Transverse colon (tissue), 4 donors: ENCODE data around the gene EIF4EBP2. TPM values are rescaled to one million over a fixed set of nuclear protein-coding genes. Genes with fewer than 3 reads are reported as not detected.

Source experiments
- DNase-seq: peaks from one replicate; pipeline ENCODE4 v3.0.0-alpha.2; 2019
- H3K27ac ChIP-seq, 4 donors: fragments of 200-600 bp; sonication (generic); 2 replicates each; pipeline ENCODE4 v1.5.1; 2016 to 2018; ENCODE audit warnings: inconsistent platforms in 4 of 4
- H3K27me3 ChIP-seq: fragments of 200-600 bp; sonication (generic); 2 replicates; pipeline ENCODE4 v1.5.1; 2017; ENCODE audit warnings: inconsistent platforms
- H3K36me3 ChIP-seq, 4 donors: fragments of 200-600 bp; sonication (generic); 2 replicates each; pipeline ENCODE4 v1.5.1; 2017 to 2019; ENCODE audit warnings: inconsistent platforms in 4 of 4
- H3K4me1 ChIP-seq, 4 donors: fragments of 200-600 bp; sonication (generic); 2 replicates each; pipeline ENCODE4 v1.5.1; 2017 to 2020; ENCODE audit warnings: inconsistent platforms in 4 of 4
- H3K4me3 ChIP-seq, 4 donors: fragments of 200-600 bp; sonication (generic); 1 replicate in 1 of 4; 2 replicates in 3 of 4; pipeline versions ENCODE4 v1.5.1 to v1.6.1; 2017 to 2019; ENCODE audit warnings: inconsistent platforms in 4 of 4
- H3K9me3 ChIP-seq, 2 donors: fragments of 200-600 bp; sonication (generic); 2 replicates each; pipeline ENCODE4 v1.5.1; 2017 to 2019; ENCODE audit warnings: inconsistent platforms in 2 of 2
- CTCF ChIP-seq, 5 experiments: fragments of 200-600 bp in 3 of 5; fragments of 450-650 bp in 2 of 5; sonication (generic) in 3 of 5; IDR thresholded peaks; 1 replicate in 2 of 5; 2 replicates in 3 of 5; pipeline ENCODE4 v1.5.1; 2016 to 2017; ENCODE audit warnings: antibody characterized with exemption in 5 of 5, inconsistent platforms in 3 of 5, mild to moderate bottlenecking in 2 of 5, moderate library complexity in 1 of 5
- EP300 ChIP-seq: sonication (generic); formaldehyde crosslinking; IDR thresholded peaks from one replicate; pipeline ENCODE4 v1.6.1; 2017; ENCODE audit warnings: antibody characterized with exemption, low read depth
- POLR2A ChIP-seq: fragments of 450-650 bp; IDR thresholded peaks from one replicate; pipeline ENCODE4 v1.6.1; 2016; ENCODE audit warnings: antibody characterized with exemption, mild to moderate bottlenecking, moderate library complexity
- POLR2AphosphoS5 ChIP-seq, 3 donors: sonication (generic); formaldehyde crosslinking; IDR thresholded peaks; one replicate each; pipeline ENCODE4 v1.6.1; 2016; ENCODE audit warnings: antibody characterized with exemption in 3 of 3
- WGBS, 2 donors: methylation state at CpG; one replicate each; pipeline ENCODE4 v1.1.5; 2018; ENCODE audit warnings: low coverage in 1 of 2; 5-methylcytosine and 5-hydroxymethylcytosine counted together
- in situ Hi-C, 4 donors: fragments of 200-750 bp; cut with MboI; loops; one replicate each; pipeline versions ENCODE4 v1.15.0 to v1.15.1; 2017; ENCODE audit warnings: low sequenced_read_pairs in 3 of 4, low pct_ligation_motif_present in 1 of 4, low pct_unique_long_range_greater_than_20kb in 1 of 4
- intact Hi-C: fragments of 100-400 bp; cut with DNase I; formaldehyde crosslinking; loops from one replicate; pipeline ENCODE4 v1.15.1; 2023; ENCODE audit warnings: low total_unique reads
- total RNA-seq, 4 donors: library from RNA; depleted of rRNA; stranded (reverse); fragments of >200 nt; gene quantifications; one replicate each; pipeline ENCODE4 v1.1.0, GENCODE V29; 2016

EIF4EBP2 gene
- total RNA-seq, 4 donors from 2014 or later: 43.6 to 117 (median 110) TPM

- TF ChIP-seq EP300 (no peak), CTCF (IDR thresholded peaks at IDR 0.05) (peak; percentile 47 to 70 (median 58))
- intact Hi-C loops: no loop called here
- in situ Hi-C loops: no loop called here
- DNase-seq: no peak
- Histone ChIP-seq H3K4me1 (peaks cover 0 to 13% (median 10%) of the 10 kb centered on the region in 4 donors), H3K4me3 (no peak overlapping the region), H3K27ac (no peak overlapping the region), H3K27me3 (no peaks in the 10 kb centered on the region), H3K9me3 (no peaks in the 10 kb centered on the region), H3K36me3 (no peaks in the 10 kb centered on the region)
- WGBS, 2 donors: 87 to 93% methylated on average over 13 to 14 of the region's 14 CpGs
Measured at GRCh38 chr10:70379581-70380176, 24.3 kb upstream of the EIF4EBP2 start.

- intact Hi-C loops (no loop called here), in situ Hi-C loops (no loop called here)
- Histone ChIP-seq H3K27me3 (no peaks in the 10 kb centered on the region), H3K27ac (peak overlapping the region in 1 of 4 donors; percentile 91), H3K4me1 (peaks cover 0 to 13% (median 10%) of the 10 kb centered on the region in 4 donors), H3K4me3 (no peak overlapping the region), H3K36me3 (no peaks in the 10 kb centered on the region), H3K9me3 (no peaks in the 10 kb centered on the region)
- TF ChIP-seq POLR2A (no peak), CTCF (IDR thresholded peaks at IDR 0.05) (no peak), EP300 (no peak), POLR2AphosphoS5 (IDR thresholded peaks at IDR 0.05) (no peak)
- 85 to 92% methylated on average over 3 to 7 of the region's 7 CpGs for WGBS, 2 donors
- DNase-seq: no peak
Measured at GRCh38 chr10:70380350-70381135, 23.4 kb upstream of the EIF4EBP2 start.

GRCh38 chr10:70381471-70382421 lies 22.2 kb upstream of the EIF4EBP2 start:
- Histone ChIP-seq H3K27ac (peak overlapping the region; percentile 54 to 91 (median 83)), H3K27me3 (no peaks in the 10 kb centered on the region), H3K36me3 (no peaks in the 10 kb centered on the region), H3K4me1 (peaks cover 0 to 13% (median 10%) of the 10 kb centered on the region in 4 donors), H3K4me3 (peak overlapping the region; percentile 60 to 90 (median 65)), H3K9me3 (no peaks in the 10 kb centered on the region)
- intact Hi-C loops (no loop called here), in situ Hi-C loops (no loop called here)
- WGBS, 2 donors: 6% methylated on average over 41 of the region's 61 CpGs; no CpG with 5 or more reads in 1 of the 2 donors
- no peak for TF ChIP-seq POLR2A
- TF ChIP-seq EP300: no peak
- peak in 2 of 5 experiments; percentile 42 to 43 for TF ChIP-seq CTCF (IDR thresholded peaks at IDR 0.05)
- no peak for TF ChIP-seq POLR2AphosphoS5 (IDR thresholded peaks at IDR 0.05)
- peak; percentile 35 for DNase-seq

- WGBS, 2 donors: 44 to 100% methylated on average over 1 to 4 of the region's 4 CpGs
- no peak overlapping the region for H3K27ac ChIP-seq
- no peak overlapping the region for H3K4me3 ChIP-seq
- in situ Hi-C loops: no loop called here
- H3K4me1 ChIP-seq: peaks cover 2 to 7% (median 5%) of the 10 kb centered on the region in 4 donors
- no peak for DNase-seq
- intact Hi-C loops: no loop called here
- no peaks in the 10 kb centered on the region for H3K27me3 ChIP-seq
- no peaks in the 10 kb centered on the region for H3K9me3 ChIP-seq
- TF ChIP-seq POLR2A: no peak
- no peak for TF ChIP-seq EP300
- no peak for TF ChIP-seq CTCF (IDR thresholded peaks at IDR 0.05)
- no peak for TF ChIP-seq POLR2AphosphoS5 (IDR thresholded peaks at IDR 0.05)
- no peaks in the 10 kb centered on the region for H3K36me3 ChIP-seq
Measured at GRCh38 chr10:70391654-70392053, 12.3 kb upstream of the EIF4EBP2 start.
